GM19452 (cell line): ENCODE results near the gene NPTX1.

ENCODE experiments used
- ATAC-seq: cut with Tn5 transposase; IDR thresholded peaks from one replicate; pipeline ENCODE4 v1.9.1; 2021; ENCODE audit not compliant: unreplicated experiment

The NPTX1 gene

GRCh38 chr17:80479246-80479566 is 2.8 kb upstream of the NPTX1 start:
- ATAC-seq, result no peak

- ATAC-seq, result no peak
Measured at GRCh38 chr17:80478487-80479245, 2.3 kb upstream of the NPTX1 start.

GRCh38 chr17:80477647-80478478 is 1.5 kb upstream of the NPTX1 start:
- no peak for ATAC-seq

- no peak for ATAC-seq
Measured at GRCh38 chr17:80476877-80477646, 655 bp upstream of the NPTX1 start.

GRCh38 chr17:80474961-80475909 is 1.2 kb downstream of the NPTX1 start:
- ATAC-seq, result no peak

- ATAC-seq, result no peak
Measured at GRCh38 chr17:80474231-80474960, 2.0 kb downstream of the NPTX1 start.

- ATAC-seq, result no peak
Measured at GRCh38 chr17:80473701-80474100, 2.7 kb downstream of the NPTX1 start.

- no peak for ATAC-seq
Measured at GRCh38 chr17:80472996-80473395, 3.4 kb downstream of the NPTX1 start.

GRCh38 chr17:80471922-80472321 is 4.5 kb downstream of the NPTX1 start:
- ATAC-seq, result no peak

- no peak for ATAC-seq
Measured at GRCh38 chr17:80470603-80471002, 5.8 kb downstream of the NPTX1 start.

- no peak for ATAC-seq
Measured at GRCh38 chr17:80469667-80470066, 6.7 kb downstream of the NPTX1 start.

- no peak for ATAC-seq
Measured at GRCh38 chr17:80468781-80469493, 7.5 kb downstream of the NPTX1 start.

GRCh38 chr17:80468242-80468641 is 8.2 kb downstream of the NPTX1 start:
- no peak for ATAC-seq

GRCh38 chr17:80466188-80466705 is 10.2 kb downstream of the NPTX1 start:
- no peak for ATAC-seq

- no peak for ATAC-seq
Measured at GRCh38 chr17:80465327-80465974, 11.0 kb downstream of the NPTX1 start.

- no peak for ATAC-seq
Measured at GRCh38 chr17:80464486-80464885, 11.9 kb downstream of the NPTX1 start.

- ATAC-seq, result no peak
Measured at GRCh38 chr17:80463784-80464400, 12.5 kb downstream of the NPTX1 start.

- no peak for ATAC-seq
Measured at GRCh38 chr17:80461528-80462160, 14.8 kb downstream of the NPTX1 start.
